SW 1271 (cell line): ENCODE results near the gene PRR15.

Experiments
- DNase-seq, 2 experiments: peaks; one replicate each; lab custom pipeline; 2025; lab: John Stamatoyannopoulos, UW

Gene PRR15

DNA sequence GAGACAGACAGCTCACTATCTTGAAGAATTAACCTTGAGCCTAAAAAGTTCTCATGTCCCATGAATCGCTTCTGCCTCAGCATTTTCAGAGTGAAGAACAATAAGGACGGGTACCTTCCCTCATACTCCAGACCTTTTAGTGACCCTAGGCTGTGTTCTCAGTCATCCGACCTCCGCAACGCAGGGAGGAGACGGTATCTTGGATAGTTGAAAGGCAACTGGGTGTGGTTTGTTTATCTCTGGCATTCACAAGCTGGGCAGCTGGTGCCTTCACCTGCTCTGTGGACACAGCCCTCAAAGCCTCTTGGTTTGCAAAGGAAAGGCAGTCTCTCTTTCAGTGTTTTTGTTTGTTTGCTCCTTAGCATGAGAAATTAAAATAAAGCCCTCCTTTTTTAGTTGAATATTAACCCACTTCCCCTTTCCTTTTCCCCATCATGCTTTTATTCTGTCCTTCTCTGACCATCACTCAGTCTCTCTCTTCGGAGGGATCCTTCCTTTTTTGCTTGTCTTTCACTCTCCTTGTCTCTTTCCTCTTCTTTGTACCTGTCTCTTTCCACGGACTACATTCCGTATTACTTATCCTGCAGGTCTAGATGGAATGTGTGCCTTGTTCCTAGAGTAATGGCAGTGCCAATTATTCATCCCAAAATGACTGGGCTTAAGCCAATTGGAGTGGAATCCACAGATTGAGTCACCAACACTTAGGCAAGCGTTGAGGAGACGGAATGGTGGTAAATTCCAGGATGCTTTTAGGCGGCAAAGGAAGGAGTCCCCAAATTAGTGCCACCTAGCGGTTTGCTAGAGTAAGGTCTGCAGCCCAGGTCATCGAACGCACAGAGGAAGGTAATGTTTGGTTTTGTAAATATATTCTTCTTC, 45.8 kb downstream of the PRR15 start:
- no peak for DNase-seq

DNA sequence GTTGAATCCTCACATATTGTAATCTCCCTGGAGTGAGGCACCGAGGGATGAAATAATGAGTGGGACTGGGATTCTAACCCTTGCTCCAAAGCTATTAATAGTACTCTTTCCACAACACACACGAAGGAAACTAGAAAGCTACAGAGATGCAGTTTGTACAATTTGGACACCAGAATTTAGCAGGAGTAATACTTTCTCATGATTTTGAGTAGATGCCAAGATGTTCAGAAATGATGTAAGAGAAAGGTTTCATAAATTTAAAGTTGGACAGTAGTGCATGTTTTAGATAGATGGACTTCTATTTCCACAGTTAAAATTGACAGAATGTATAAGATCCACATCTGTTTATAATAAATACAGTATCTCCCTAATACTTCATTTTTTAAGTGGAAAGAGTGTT, 46.5 kb downstream of the PRR15 start:
- DNase-seq, result no peak

DNA sequence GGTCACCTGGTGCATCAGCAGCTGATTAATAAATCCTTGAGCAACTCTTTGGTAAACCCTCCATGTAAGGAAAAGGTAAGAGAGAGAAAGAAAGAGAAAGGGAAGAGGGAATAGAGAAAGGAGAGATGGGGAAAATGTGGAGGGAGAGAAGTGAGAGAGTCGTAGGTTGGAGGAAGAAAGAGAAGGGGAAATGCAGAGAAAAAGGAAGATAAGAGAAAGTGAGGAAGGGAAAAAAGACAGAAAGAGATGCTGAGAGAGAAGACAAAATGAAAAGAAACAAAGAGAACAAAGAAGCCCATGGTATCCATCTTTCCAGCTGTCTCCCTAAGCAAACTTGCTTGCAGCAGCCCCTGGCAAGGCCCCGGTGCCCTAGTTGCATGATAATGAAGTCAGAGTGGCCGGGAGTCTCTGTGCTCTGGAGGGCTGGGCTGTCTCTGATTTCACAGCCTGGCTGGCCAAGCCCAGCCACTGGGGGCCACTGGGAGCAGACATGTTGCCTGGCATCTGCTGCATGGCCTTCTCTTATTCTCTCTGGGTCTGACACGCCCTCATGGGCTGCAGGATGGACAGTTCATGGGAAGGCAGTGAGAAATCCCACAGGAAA, 48.4 kb downstream of the PRR15 start:
- no peak for DNase-seq

DNA sequence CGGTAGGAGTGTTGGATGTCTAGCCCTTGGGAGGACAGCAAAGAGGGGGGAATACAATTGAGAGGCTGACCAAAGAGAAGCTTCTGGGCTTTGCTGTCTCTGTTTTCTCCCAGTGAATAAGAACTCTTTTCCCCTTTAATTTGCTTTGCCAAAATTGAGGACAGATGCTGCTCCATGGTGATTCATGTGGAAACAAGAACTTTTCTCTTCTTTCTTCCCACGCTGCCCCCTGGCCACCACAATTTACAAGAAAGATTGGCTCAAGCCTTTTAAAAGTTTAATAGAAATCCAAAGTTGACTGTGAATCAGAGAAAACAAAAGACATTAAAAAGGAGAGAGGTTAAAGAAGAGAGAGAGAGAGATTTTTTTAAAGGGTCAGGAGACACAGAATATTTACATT, 49.0 kb downstream of the PRR15 start:
- DNase-seq, result no peak

DNA sequence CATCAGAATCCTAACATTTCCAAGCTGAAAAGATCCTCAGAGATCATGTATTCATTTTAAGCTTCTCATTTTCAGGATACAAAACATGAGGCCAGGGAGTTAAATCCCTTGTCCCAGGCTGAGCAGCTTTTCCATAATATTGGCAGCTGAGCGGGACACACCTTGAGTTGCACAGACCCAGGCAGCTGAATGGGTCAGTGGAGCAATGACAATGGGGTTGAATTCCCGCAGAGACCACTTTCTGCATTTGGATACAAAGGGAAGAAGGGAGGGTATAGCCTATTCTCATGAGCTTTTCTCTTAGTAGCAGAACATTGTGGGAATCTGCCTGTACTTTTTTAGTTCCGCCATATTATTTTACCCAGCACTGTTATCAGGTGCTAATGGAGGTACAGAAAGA, 49.5 kb downstream of the PRR15 start:
- no peak for DNase-seq

DNA sequence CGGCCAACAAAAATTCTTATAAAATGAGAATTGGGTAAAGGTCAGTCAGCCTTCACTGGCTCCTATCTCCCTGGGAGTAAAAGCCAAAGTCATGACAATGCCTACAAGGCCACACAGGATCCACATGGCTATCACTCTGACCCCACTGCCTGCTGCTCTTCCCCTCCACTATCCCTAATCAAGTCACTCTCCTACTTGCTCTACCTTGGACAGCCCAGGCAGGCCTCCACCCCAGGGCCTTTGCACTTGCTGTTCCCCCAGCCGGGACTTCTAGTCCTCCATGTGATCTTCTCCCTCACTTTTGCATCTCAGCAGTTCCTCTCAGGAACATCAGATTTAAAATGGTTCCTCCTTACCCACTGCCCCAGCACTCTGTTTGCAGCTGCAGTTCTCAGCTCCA, 50.6 kb downstream of the PRR15 start:
- DNase-seq, result no peak
